ENCODE data around the gene KDM4C. TPM values are rescaled to one million over a fixed set of nuclear protein-coding genes. Genes with fewer than 3 reads are reported as not detected.

Gene KDM4C
- total RNA-seq, 1 donor from 2014 or later: 63.5 TPM

DNA sequence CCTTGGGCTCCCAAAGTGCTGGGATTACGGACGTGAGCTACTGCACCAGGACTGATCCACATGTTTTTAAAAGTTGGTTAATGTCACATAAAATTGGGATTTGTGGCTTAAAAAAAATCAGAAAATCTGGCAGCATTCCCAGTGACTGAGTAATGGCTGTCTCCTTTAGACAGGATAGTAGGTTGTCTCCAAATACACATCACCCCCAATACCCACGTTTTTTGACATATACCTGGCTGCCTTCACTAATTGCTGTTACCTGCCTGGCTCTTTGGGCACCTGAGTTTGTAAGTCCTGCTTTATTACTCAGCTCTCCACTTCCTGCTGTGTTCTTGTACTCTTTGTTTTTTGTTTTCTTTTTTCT is 84.8 kb downstream of the KDM4C start:
- Mint-ChIP-seq H3K9me3 (ENCODE audit: unreplicated experiment) (no peaks in the 10 kb centered on the region), H3K4me1 (ENCODE audit: low read depth, unreplicated experiment) (no peaks in the 10 kb centered on the region), H3K27me3 (ENCODE audit: unreplicated experiment) (peaks cover 2% of the 10 kb centered on the region), H3K27ac (ENCODE audit: unreplicated experiment) (no peak overlapping the region), H3K4me3 (ENCODE audit: unreplicated experiment) (no peak overlapping the region), H3K36me3 (ENCODE audit: unreplicated experiment) (no peaks in the 10 kb centered on the region)
- no peak for DNase-seq
- TF ChIP-seq, protein P1, sequence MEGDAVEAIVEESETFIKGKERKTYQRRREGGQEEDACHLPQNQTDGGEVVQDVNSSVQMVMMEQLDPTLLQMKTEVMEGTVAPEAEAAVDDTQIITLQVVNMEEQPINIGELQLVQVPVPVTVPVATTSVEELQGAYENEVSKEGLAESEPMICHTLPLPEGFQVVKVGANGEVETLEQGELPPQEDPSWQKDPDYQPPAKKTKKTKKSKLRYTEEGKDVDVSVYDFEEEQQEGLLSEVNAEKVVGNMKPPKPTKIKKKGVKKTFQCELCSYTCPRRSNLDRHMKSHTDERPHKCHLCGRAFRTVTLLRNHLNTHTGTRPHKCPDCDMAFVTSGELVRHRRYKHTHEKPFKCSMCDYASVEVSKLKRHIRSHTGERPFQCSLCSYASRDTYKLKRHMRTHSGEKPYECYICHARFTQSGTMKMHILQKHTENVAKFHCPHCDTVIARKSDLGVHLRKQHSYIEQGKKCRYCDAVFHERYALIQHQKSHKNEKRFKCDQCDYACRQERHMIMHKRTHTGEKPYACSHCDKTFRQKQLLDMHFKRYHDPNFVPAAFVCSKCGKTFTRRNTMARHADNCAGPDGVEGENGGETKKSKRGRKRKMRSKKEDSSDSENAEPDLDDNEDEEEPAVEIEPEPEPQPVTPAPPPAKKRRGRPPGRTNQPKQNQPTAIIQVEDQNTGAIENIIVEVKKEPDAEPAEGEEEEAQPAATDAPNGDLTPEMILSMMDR (IDR thresholded peaks at IDR 0.05; ENCODE audit: partially characterized antibody, unreplicated experiment): no peak

DNA sequence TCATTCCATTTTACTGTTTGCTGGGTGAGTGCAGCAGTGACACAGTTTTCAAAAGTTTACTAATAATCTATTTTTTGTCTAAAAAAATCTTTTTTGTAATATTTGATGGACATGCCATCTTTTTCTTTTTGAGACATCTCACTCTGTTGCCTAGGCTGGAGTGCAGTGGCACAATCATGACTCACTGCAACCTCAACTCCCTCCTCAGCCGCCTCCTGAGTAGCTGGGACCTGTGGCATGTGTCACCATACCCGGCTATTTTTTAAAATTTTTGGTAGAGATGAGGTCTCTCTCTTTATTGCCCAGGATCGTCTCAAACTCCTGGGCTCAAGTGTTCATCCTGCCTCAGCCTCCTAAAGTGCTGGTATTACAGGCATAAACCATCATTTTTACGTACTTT is 86.0 kb downstream of the KDM4C start:
- no peak overlapping the region for H3K4me3 Mint-ChIP-seq (ENCODE audit: unreplicated experiment)
- TF ChIP-seq, protein P1 (IDR thresholded peaks at IDR 0.05; ENCODE audit: partially characterized antibody, unreplicated experiment): no peak
- no peaks in the 10 kb centered on the region for H3K9me3 Mint-ChIP-seq (ENCODE audit: unreplicated experiment)
- no peak for DNase-seq
- no peaks in the 10 kb centered on the region for H3K36me3 Mint-ChIP-seq (ENCODE audit: unreplicated experiment)
- H3K4me1 Mint-ChIP-seq (ENCODE audit: low read depth, unreplicated experiment): no peaks in the 10 kb centered on the region
- no peak overlapping the region for H3K27ac Mint-ChIP-seq (ENCODE audit: unreplicated experiment)
- H3K27me3 Mint-ChIP-seq (ENCODE audit: unreplicated experiment): peaks cover 2% of the 10 kb centered on the region

DNA sequence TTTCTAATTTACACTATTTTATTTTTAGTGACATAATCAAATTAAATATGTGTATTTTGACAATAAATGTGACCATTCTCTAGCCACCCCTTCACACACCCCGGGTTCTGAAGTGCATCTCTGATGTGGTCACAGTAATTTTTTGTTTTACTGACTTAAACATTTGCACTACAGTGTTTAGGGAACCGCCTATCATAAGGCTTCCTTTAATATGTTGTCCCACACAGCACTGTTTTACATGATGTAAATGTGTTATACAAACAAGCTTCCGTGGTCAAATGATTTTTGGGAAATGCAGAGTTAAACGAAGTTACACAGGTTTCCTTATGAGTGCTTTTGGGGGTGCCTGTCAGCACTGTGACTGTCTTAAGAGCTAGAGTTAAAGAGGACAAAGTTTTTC is 86.5 kb downstream of the KDM4C start:
- Mint-ChIP-seq H3K4me3 (ENCODE audit: unreplicated experiment) (no peak overlapping the region), H3K9me3 (ENCODE audit: unreplicated experiment) (no peaks in the 10 kb centered on the region)
- TF ChIP-seq, protein P1 (IDR thresholded peaks at IDR 0.05; ENCODE audit: partially characterized antibody, unreplicated experiment): no peak

DNA sequence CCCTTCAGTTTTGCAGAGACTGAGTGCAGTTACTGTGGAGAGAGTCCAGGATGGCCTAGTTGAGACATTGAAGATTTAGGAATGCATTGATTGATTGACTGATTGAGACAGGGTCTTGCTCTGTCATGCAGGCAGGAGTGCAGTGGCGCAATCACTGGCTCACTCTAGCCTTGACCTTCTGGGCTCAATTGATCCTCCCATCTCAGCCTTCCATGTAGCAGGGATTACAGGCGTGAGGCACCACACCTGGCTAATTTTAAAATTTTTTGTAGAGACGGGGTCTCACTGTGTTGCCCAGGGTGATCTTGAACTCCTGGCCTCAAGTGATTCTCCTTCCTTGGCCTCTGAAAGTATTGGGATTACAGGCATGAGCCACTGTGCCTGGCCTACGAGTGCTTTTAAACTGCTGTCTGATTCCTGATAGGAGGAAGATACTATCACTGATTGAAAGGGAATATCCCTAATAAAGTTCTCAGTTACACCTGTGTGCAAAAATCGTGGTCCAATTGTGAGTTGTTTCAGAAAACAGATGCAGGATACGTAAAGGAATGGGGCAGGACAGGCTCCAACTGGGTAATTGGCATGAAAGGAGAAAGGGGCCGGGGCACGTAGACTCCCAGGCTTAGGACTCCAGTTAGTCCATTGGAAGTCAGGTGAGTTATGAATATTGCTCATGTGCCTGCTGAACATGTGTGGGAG is 87.5 kb downstream of the KDM4C start:
- TF ChIP-seq, protein P1 (IDR thresholded peaks at IDR 0.05; ENCODE audit: partially characterized antibody, unreplicated experiment): no peak
- DNase-seq: no peak
- no peak overlapping the region for H3K27ac Mint-ChIP-seq (ENCODE audit: unreplicated experiment)

More for the DNA sequence above, 86.5 kb downstream of the KDM4C start:
- peaks cover 2% of the 10 kb centered on the region for H3K27me3 Mint-ChIP-seq (ENCODE audit: unreplicated experiment)
- no peak for DNase-seq
- no peaks in the 10 kb centered on the region for H3K36me3 Mint-ChIP-seq (ENCODE audit: unreplicated experiment)
- no peak overlapping the region for H3K27ac Mint-ChIP-seq (ENCODE audit: unreplicated experiment)
- no peaks in the 10 kb centered on the region for H3K4me1 Mint-ChIP-seq (ENCODE audit: low read depth, unreplicated experiment)

DNA sequence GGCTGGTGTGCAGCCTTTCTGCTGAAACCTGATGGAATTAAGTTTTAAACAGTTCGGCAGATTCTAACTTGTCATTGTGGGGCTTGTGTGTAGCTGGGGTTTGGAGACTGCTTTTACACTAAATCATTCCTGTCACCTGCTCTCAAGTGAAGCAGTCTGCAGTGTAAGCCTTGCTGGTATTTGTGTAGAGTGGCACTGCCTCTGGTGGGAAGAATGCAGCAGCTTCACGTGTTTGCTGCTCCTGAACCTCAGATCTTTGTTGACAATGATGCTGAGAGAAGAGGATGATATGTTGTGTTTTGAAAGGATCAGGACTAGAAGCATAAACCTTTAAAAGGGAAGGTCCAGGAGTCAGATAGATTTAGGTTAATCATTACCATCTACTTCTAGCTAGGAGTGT is 88.1 kb downstream of the KDM4C start:
- TF ChIP-seq, protein P1 (IDR thresholded peaks at IDR 0.05; ENCODE audit: partially characterized antibody, unreplicated experiment): no peak
- DNase-seq: no peak
- Mint-ChIP-seq H3K9me3 (ENCODE audit: unreplicated experiment) (no peaks in the 10 kb centered on the region), H3K27ac (ENCODE audit: unreplicated experiment) (no peak overlapping the region), H3K27me3 (ENCODE audit: unreplicated experiment) (peaks cover 2% of the 10 kb centered on the region), H3K4me3 (ENCODE audit: unreplicated experiment) (no peak overlapping the region), H3K4me1 (ENCODE audit: low read depth, unreplicated experiment) (no peaks in the 10 kb centered on the region), H3K36me3 (ENCODE audit: unreplicated experiment) (no peaks in the 10 kb centered on the region)

More for the DNA sequence above, 87.5 kb downstream of the KDM4C start:
- peaks cover 2% of the 10 kb centered on the region for H3K27me3 Mint-ChIP-seq (ENCODE audit: unreplicated experiment)
- H3K4me1 Mint-ChIP-seq (ENCODE audit: low read depth, unreplicated experiment): no peaks in the 10 kb centered on the region
- H3K36me3 Mint-ChIP-seq (ENCODE audit: unreplicated experiment): no peaks in the 10 kb centered on the region
- H3K9me3 Mint-ChIP-seq (ENCODE audit: unreplicated experiment): no peaks in the 10 kb centered on the region
- H3K4me3 Mint-ChIP-seq (ENCODE audit: unreplicated experiment): no peak overlapping the region
